K562 (cell line): ENCODE data around the gene HSD11B2.

Experiments used
- JUN ChIP-seq, 2 experiments: sonication (generic) in 1 of 2; formaldehyde crosslinking in 1 of 2; IDR thresholded peaks; 2 replicates each; pipeline versions ENCODE4 v1.6.1 to v1.8.0; 2012 to 2022; ENCODE audit warnings: borderline replicate concordance in 2 of 2, mild to moderate bottlenecking in 2 of 2, improper control_type of control experiment in 1 of 2, low read depth in 1 of 2, low read length in 1 of 2, missing genetic modification reagents in 1 of 2
- PATZ1 ChIP-seq: fragments of 250-450 bp; sonication (Bioruptor Pico); IDR thresholded peaks from 2 replicates; pipeline ENCODE4 v1.5.0; 2020; ENCODE audit warnings: mild to moderate bottlenecking, borderline replicate concordance
- POLR2AphosphoS5 ChIP-seq: IDR thresholded peaks from 2 replicates; pipeline ENCODE4 v1.6.1; 2011; ENCODE audit warnings: mild to moderate bottlenecking, low read depth, low read length, moderate library complexity; ENCODE audit not compliant: control insufficient read depth, insufficient read depth
- PURB ChIP-seq: sonication (generic); formaldehyde crosslinking; IDR thresholded peaks from 2 replicates; pipeline ENCODE4 v1.9.0; 2021; ENCODE audit warnings: low read depth, mild to moderate bottlenecking, missing genetic modification reagents
- SNAPC5 ChIP-seq: fragments of 250-450 bp; sonication (Bioruptor Pico); IDR thresholded peaks from 2 replicates; pipeline ENCODE4 v1.8.0; 2021; ENCODE audit warnings: moderate library complexity, mild to moderate bottlenecking, inconsistent platforms
- ZNF586 ChIP-seq: fragments of 450-650 bp; formaldehyde crosslinking; conservative IDR thresholded peaks from 2 replicates; pipeline ENCODE4 v1.4.0; 2020; ENCODE audit warnings: mild to moderate bottlenecking, moderate library complexity
- TF ChIP-seq, protein P1 (sequence below), 2 experiments: IDR thresholded peaks in 1 of 2; conservative IDR thresholded peaks in 1 of 2; 2 replicates each; pipeline ENCODE4 v1.6.1; 2016; ENCODE audit warnings: low read depth in 2 of 2, mild to moderate bottlenecking in 1 of 2, missing compliant biosample characterization in 1 of 2, missing genetic modification characterization in 1 of 2, moderate library complexity in 1 of 2
- TF ChIP-seq, protein P2 (sequence below): sonication (generic); formaldehyde crosslinking; IDR thresholded peaks from 2 replicates; pipeline ENCODE4 v1.8.0; 2022; ENCODE audit warnings: missing genetic modification reagents, mild to moderate bottlenecking, moderate library complexity, borderline replicate concordance
- TF ChIP-seq, protein P3 (sequence below): IDR thresholded peaks from 3 replicates; pipeline ENCODE4 v1.6.1; 2011; ENCODE audit warnings: borderline replicate concordance, mild to moderate bottlenecking; ENCODE audit not compliant: insufficient read length, insufficient read depth
- TF ChIP-seq, protein P4 (sequence below), 2 experiments: fragments of 450-650 bp in 1 of 2; sonication (generic) in 1 of 2; formaldehyde crosslinking in 1 of 2; IDR thresholded peaks in 1 of 2; conservative IDR thresholded peaks in 1 of 2; 2 replicates each; pipeline versions ENCODE4 v1.6.1 to v1.8.1; 2016 to 2023; ENCODE audit warnings: mild to moderate bottlenecking in 2 of 2, moderate library complexity in 2 of 2, inconsistent platforms in 1 of 2, missing genetic modification reagents in 1 of 2
- TF ChIP-seq, protein P5 (sequence below): fragments of 450-650 bp; IDR thresholded peaks from 2 replicates; pipeline ENCODE4 v1.6.1; 2016; ENCODE audit warnings: borderline replicate concordance

- TF ChIP-seq PATZ1 (no peak), ZNF586 (CRISPR knock-in tag) (no peak), PURB (CRISPR knock-in tag) (no peak), SNAPC5 (no peak), JUN (IDR thresholded peaks at IDR 0.05; ENCODE audit: borderline replicate concordance, low read depth, low read length) (no peak), JUN (CRISPR knock-in tag; IDR thresholded peaks at IDR 0.05; ENCODE audit: borderline replicate concordance) (no peak), POLR2AphosphoS5 (no peak)
- TF ChIP-seq, protein P1, sequence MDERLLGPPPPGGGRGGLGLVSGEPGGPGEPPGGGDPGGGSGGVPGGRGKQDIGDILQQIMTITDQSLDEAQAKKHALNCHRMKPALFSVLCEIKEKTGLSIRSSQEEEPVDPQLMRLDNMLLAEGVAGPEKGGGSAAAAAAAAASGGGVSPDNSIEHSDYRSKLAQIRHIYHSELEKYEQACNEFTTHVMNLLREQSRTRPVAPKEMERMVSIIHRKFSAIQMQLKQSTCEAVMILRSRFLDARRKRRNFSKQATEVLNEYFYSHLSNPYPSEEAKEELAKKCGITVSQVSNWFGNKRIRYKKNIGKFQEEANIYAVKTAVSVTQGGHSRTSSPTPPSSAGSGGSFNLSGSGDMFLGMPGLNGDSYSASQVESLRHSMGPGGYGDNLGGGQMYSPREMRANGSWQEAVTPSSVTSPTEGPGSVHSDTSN (CRISPR knock-in tag; IDR thresholded peaks at IDR 0.05; ENCODE audit: low read depth): no peak
- TF ChIP-seq, protein P1 (tag; conservative IDR thresholded peaks at IDR 0.05; ENCODE audit: low read depth): no peak
- TF ChIP-seq, protein P2, sequence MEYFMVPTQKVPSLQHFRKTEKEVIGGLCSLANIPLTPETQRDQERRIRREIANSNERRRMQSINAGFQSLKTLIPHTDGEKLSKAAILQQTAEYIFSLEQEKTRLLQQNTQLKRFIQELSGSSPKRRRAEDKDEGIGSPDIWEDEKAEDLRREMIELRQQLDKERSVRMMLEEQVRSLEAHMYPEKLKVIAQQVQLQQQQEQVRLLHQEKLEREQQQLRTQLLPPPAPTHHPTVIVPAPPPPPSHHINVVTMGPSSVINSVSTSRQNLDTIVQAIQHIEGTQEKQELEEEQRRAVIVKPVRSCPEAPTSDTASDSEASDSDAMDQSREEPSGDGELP (CRISPR knock-in tag): no peak
- TF ChIP-seq, protein P3, sequence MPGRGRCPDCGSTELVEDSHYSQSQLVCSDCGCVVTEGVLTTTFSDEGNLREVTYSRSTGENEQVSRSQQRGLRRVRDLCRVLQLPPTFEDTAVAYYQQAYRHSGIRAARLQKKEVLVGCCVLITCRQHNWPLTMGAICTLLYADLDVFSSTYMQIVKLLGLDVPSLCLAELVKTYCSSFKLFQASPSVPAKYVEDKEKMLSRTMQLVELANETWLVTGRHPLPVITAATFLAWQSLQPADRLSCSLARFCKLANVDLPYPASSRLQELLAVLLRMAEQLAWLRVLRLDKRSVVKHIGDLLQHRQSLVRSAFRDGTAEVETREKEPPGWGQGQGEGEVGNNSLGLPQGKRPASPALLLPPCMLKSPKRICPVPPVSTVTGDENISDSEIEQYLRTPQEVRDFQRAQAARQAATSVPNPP: no peak
- TF ChIP-seq, protein P4, sequence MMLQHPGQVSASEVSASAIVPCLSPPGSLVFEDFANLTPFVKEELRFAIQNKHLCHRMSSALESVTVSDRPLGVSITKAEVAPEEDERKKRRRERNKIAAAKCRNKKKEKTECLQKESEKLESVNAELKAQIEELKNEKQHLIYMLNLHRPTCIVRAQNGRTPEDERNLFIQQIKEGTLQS (IDR thresholded peaks at IDR 0.05): no peak
- TF ChIP-seq, protein P4 (CRISPR knock-in tag; conservative IDR thresholded peaks at IDR 0.05): no peak
- TF ChIP-seq, protein P5, sequence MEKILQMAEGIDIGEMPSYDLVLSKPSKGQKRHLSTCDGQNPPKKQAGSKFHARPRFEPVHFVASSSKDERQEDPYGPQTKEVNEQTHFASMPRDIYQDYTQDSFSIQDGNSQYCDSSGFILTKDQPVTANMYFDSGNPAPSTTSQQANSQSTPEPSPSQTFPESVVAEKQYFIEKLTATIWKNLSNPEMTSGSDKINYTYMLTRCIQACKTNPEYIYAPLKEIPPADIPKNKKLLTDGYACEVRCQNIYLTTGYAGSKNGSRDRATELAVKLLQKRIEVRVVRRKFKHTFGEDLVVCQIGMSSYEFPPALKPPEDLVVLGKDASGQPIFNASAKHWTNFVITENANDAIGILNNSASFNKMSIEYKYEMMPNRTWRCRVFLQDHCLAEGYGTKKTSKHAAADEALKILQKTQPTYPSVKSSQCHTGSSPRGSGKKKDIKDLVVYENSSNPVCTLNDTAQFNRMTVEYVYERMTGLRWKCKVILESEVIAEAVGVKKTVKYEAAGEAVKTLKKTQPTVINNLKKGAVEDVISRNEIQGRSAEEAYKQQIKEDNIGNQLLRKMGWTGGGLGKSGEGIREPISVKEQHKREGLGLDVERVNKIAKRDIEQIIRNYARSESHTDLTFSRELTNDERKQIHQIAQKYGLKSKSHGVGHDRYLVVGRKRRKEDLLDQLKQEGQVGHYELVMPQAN: no peak
These were observed 23.0 kb upstream of the HSD11B2 start for GRCh38 chr16:67407788-67408452.
